ENCODE results near the gene TGOLN2. TPM values are rescaled to one million over a fixed set of nuclear protein-coding genes. Genes with fewer than 3 reads are reported as not detected.
"Not testable (repeated sequence)": the region's sequence is repeated elsewhere in the genome, so short reads cannot be mapped to it uniquely, and the experiment has no call there.

Gene TGOLN2
- total and polyA plus RNA-seq, 2 experiments from 2014 or later = 51.1 to 66.5 TPM

GRCh38 chr2:85371045-85371444 lies 43.3 kb upstream of the TGOLN2 start:
- Histone ChIP-seq H3K79me2 (no peaks in the 10 kb centered on the region), H3K27me3 (no peaks in the 10 kb centered on the region), H3K4me1 (ENCODE audit: insufficient read depth) (no peaks in the 10 kb centered on the region), H3K4me2 (no peak overlapping the region), H3K27ac (no peak overlapping the region), H2AFZ (no peak overlapping the region), H3K36me3 (replicated peaks; ENCODE audit: insufficient read depth, low read depth) (no peaks in the 10 kb centered on the region), H3K4me3 (no peak overlapping the region), H4K20me1 (ENCODE audit: insufficient read depth, poor library complexity, severe bottlenecking) (no peaks in the 10 kb centered on the region), H3K9me2 (replicated peaks; ENCODE audit: insufficient read depth) (no peaks in the 10 kb centered on the region), H3K9me3 (ENCODE audit: low read depth) (no peaks in the 10 kb centered on the region)
- TF ChIP-seq CTCF (IDR thresholded peaks at IDR 0.05; ENCODE audit: poor library complexity) = no peak
- TF ChIP-seq EZH2phosphoT487 (IDR thresholded peaks at IDR 0.05; ENCODE audit: low read depth, severe bottlenecking, unreplicated experiment) = no peak
- TF ChIP-seq EZH2 (IDR thresholded peaks at IDR 0.05; ENCODE audit: borderline replicate concordance) = no peak
- WGBS (ENCODE audit: low lambda C conversion rate, missing lambda C conversion rate) = 97% methylated on average over 11 of the region's 11 CpGs
- DNase-seq (ENCODE audit: low spot score) = no peak

- no peak overlapping the region for H3K27ac ChIP-seq
- H3K4me1 ChIP-seq (ENCODE audit: insufficient read depth) = no peaks in the 10 kb centered on the region
- no peak overlapping the region for H2AFZ ChIP-seq
- H3K36me3 ChIP-seq (replicated peaks; ENCODE audit: insufficient read depth, low read depth) = no peaks in the 10 kb centered on the region
- no peaks in the 10 kb centered on the region for H4K20me1 ChIP-seq (ENCODE audit: insufficient read depth, poor library complexity, severe bottlenecking)
- H3K9me2 ChIP-seq (replicated peaks; ENCODE audit: insufficient read depth) = no peaks in the 10 kb centered on the region
- 81% methylated on average over 5 of the region's 5 CpGs for WGBS (ENCODE audit: low lambda C conversion rate, missing lambda C conversion rate)
- H3K9me3 ChIP-seq (ENCODE audit: low read depth) = no peaks in the 10 kb centered on the region
- H3K4me2 ChIP-seq = no peak overlapping the region
- TF ChIP-seq CTCF (IDR thresholded peaks at IDR 0.05; ENCODE audit: poor library complexity) (no peak), EZH2 (IDR thresholded peaks at IDR 0.05; ENCODE audit: borderline replicate concordance) (no peak), EZH2phosphoT487 (IDR thresholded peaks at IDR 0.05; ENCODE audit: low read depth, severe bottlenecking, unreplicated experiment) (no peak)
- peak; percentile 26 for DNase-seq (ENCODE audit: low spot score)
- H3K27me3 ChIP-seq = no peaks in the 10 kb centered on the region
- no peaks in the 10 kb centered on the region for H3K79me2 ChIP-seq
- H3K4me3 ChIP-seq = no peak overlapping the region
Measured at GRCh38 chr2:85369500-85369899, 41.7 kb upstream of the TGOLN2 start.

GRCh38 chr2:85368921-85369320 lies 41.1 kb upstream of the TGOLN2 start:
- Histone ChIP-seq H3K9me3 (ENCODE audit: low read depth) (no peaks in the 10 kb centered on the region), H3K36me3 (replicated peaks; ENCODE audit: insufficient read depth, low read depth) (no peaks in the 10 kb centered on the region), H3K4me2 (no peak overlapping the region), H3K79me2 (no peaks in the 10 kb centered on the region), H4K20me1 (ENCODE audit: insufficient read depth, poor library complexity, severe bottlenecking) (no peaks in the 10 kb centered on the region), H2AFZ (no peak overlapping the region), H3K4me3 (no peak overlapping the region), H3K27me3 (no peaks in the 10 kb centered on the region), H3K27ac (no peak overlapping the region), H3K9me2 (replicated peaks; ENCODE audit: insufficient read depth) (no peaks in the 10 kb centered on the region), H3K4me1 (ENCODE audit: insufficient read depth) (no peaks in the 10 kb centered on the region)
- no peak for TF ChIP-seq EZH2 (IDR thresholded peaks at IDR 0.05; ENCODE audit: borderline replicate concordance)
- TF ChIP-seq EZH2phosphoT487 (IDR thresholded peaks at IDR 0.05; ENCODE audit: low read depth, severe bottlenecking, unreplicated experiment) = no peak
- no peak for TF ChIP-seq CTCF (IDR thresholded peaks at IDR 0.05; ENCODE audit: poor library complexity)
- DNase-seq (ENCODE audit: low spot score) = no peak

GRCh38 chr2:85367180-85367579 lies 39.4 kb upstream of the TGOLN2 start:
- Histone ChIP-seq H3K4me2 (no peak overlapping the region), H3K9me2 (replicated peaks; ENCODE audit: insufficient read depth) (no peaks in the 10 kb centered on the region), H3K4me1 (ENCODE audit: insufficient read depth) (no peaks in the 10 kb centered on the region), H4K20me1 (ENCODE audit: insufficient read depth, poor library complexity, severe bottlenecking) (no peaks in the 10 kb centered on the region), H3K27ac (no peak overlapping the region), H2AFZ (no peak overlapping the region), H3K4me3 (no peak overlapping the region), H3K9me3 (ENCODE audit: low read depth) (no peaks in the 10 kb centered on the region), H3K79me2 (no peaks in the 10 kb centered on the region), H3K27me3 (no peaks in the 10 kb centered on the region), H3K36me3 (replicated peaks; ENCODE audit: insufficient read depth, low read depth) (no peaks in the 10 kb centered on the region)
- no peak for DNase-seq (ENCODE audit: low spot score)
- no peak for TF ChIP-seq CTCF (IDR thresholded peaks at IDR 0.05; ENCODE audit: poor library complexity)
- no peak for TF ChIP-seq EZH2phosphoT487 (IDR thresholded peaks at IDR 0.05; ENCODE audit: low read depth, severe bottlenecking, unreplicated experiment)
- TF ChIP-seq EZH2 (IDR thresholded peaks at IDR 0.05; ENCODE audit: borderline replicate concordance) = no peak
- WGBS (ENCODE audit: low lambda C conversion rate, missing lambda C conversion rate) = 83% methylated on average over 5 of the region's 5 CpGs

GRCh38 chr2:85362653-85363387 lies 35.0 kb upstream of the TGOLN2 start:
- H3K4me3 ChIP-seq; H3K27me3 ChIP-seq; H3K9me2 ChIP-seq (replicated peaks; ENCODE audit: insufficient read depth); H3K9me3 ChIP-seq (ENCODE audit: low read depth); H3K4me2 ChIP-seq; DNase-seq (ENCODE audit: low spot score); H3K27ac ChIP-seq; H4K20me1 ChIP-seq (ENCODE audit: insufficient read depth, poor library complexity, severe bottlenecking); H3K4me1 ChIP-seq (ENCODE audit: insufficient read depth); H3K36me3 ChIP-seq (replicated peaks; ENCODE audit: insufficient read depth, low read depth); H3K79me2 ChIP-seq; H2AFZ ChIP-seq: not testable (repeated sequence)
- 98% methylated on average over 5 of the region's 5 CpGs for WGBS (ENCODE audit: low lambda C conversion rate, missing lambda C conversion rate)

Measured in hepatocyte (in vitro differentiated cells).